NCI-H524 treated with DMSO at 0.1 percent for 48 hours (cell line): ENCODE results near the gene CDIP1.
A peak's percentile ranks its signal among the peaks of the same experiment; 100 is the strongest.
"Not testable (repeated sequence)": the region's sequence is repeated elsewhere in the genome, so short reads cannot be mapped to it uniquely, and the experiment has no call there.

ENCODE experiments used
- DNase-seq: peaks from one replicate; lab custom pipeline; 2025; lab: John Stamatoyannopoulos, UW

CDIP1 gene

GRCh38 chr16:4538350-4539235 lies at the start of gene CDIP1:
Gene CDIP1, minus strand, starts transcription at chr16:4538773. Its CDS starts 24,643 bp downstream, at chr16:4514130.
- peak; percentile 53 for DNase-seq

- DNase-seq = no peak
These were observed 47.7 kb upstream of the CDIP1 start for GRCh38 chr16:4586291-4586690.

GRCh38 chr16:4583906-4584305 lies 45.3 kb upstream of the CDIP1 start:
- DNase-seq = no peak

- DNase-seq = no peak
These were observed 41.7 kb upstream of the CDIP1 start for GRCh38 chr16:4580250-4580649.

GRCh38 chr16:4578961-4579530 lies 40.5 kb upstream of the CDIP1 start:
- DNase-seq = no peak

GRCh38 chr16:4576008-4576407 lies 37.4 kb upstream of the CDIP1 start:
- DNase-seq = no peak

GRCh38 chr16:4574919-4575705 lies 36.5 kb upstream of the CDIP1 start:
- no peak for DNase-seq

GRCh38 chr16:4573926-4574325 lies 35.4 kb upstream of the CDIP1 start:
- DNase-seq = not testable (repeated sequence)

- no peak for DNase-seq
These were observed 34.1 kb upstream of the CDIP1 start for GRCh38 chr16:4572715-4573114.

- no peak for DNase-seq
These were observed 32.2 kb upstream of the CDIP1 start for GRCh38 chr16:4570688-4571321.

- no peak for DNase-seq
These were observed 31.5 kb upstream of the CDIP1 start for GRCh38 chr16:4570086-4570485.

- DNase-seq = no peak
These were observed 27.6 kb upstream of the CDIP1 start for GRCh38 chr16:4566144-4566543.

- DNase-seq = no peak
These were observed 26.2 kb upstream of the CDIP1 start for GRCh38 chr16:4564661-4565267.

GRCh38 chr16:4561596-4561995 lies 23.0 kb upstream of the CDIP1 start:
- no peak for DNase-seq

- DNase-seq = no peak
These were observed 19.4 kb upstream of the CDIP1 start for GRCh38 chr16:4557973-4558372.

- no peak for DNase-seq
These were observed 18.0 kb upstream of the CDIP1 start for GRCh38 chr16:4556580-4556979.

- DNase-seq = no peak
These were observed 17.5 kb upstream of the CDIP1 start, which contains the start of gene C16orf96 for GRCh38 chr16:4556112-4556511. Gene C16orf96, plus strand, starts transcription at chr16:4556340. Its CDS starts 150 bp downstream, at chr16:4556490.

- no peak for DNase-seq
These were observed 14.0 kb upstream of the CDIP1 start for GRCh38 chr16:4552541-4552940.

- DNase-seq = no peak
These were observed 12.0 kb upstream of the CDIP1 start for GRCh38 chr16:4550591-4550990.

- no peak for DNase-seq
These were observed 9.6 kb upstream of the CDIP1 start for GRCh38 chr16:4548124-4548523.

- no peak for DNase-seq
These were observed 5.9 kb upstream of the CDIP1 start for GRCh38 chr16:4544473-4544872.
